Hepatocyte (in vitro differentiated cells): ENCODE data around the gene GTF3A.

Experiments used
- CTCF ChIP-seq: fragments of 200-600 bp; sonication (generic); IDR thresholded peaks from 2 replicates; pipeline ENCODE4 v1.5.1; 2016; ENCODE audit warnings: antibody characterized with exemption, mild to moderate bottlenecking; ENCODE audit not compliant: poor library complexity
- EZH2 ChIP-seq: fragments of 200-600 bp; sonication (generic); IDR thresholded peaks from 2 replicates; pipeline ENCODE4 v1.6.1; 2016; ENCODE audit warnings: antibody characterized with exemption, mild to moderate bottlenecking, borderline replicate concordance

- TF ChIP-seq EZH2: no peak
- TF ChIP-seq CTCF: no peak
Measured at GRCh38 chr13:27383104-27383921, 41.1 kb upstream of the GTF3A start.
